Stomach smooth muscle (tissue), 2 donors: Measurements from ENCODE around the gene SLFN14.

Experiments used
- H3K27ac ChIP-seq: one replicate; pipeline ENCODE4 v1.7.0; 2013; ENCODE audit warnings: mild to moderate bottlenecking, low read length, inconsistent platforms
- H3K27me3 ChIP-seq, 2 donors: one replicate each; pipeline ENCODE4 v1.7.0; 2013; ENCODE audit warnings: low read length in 2 of 2; ENCODE audit not compliant: insufficient read depth in 2 of 2, control insufficient read depth in 1 of 2
- H3K36me3 ChIP-seq, 2 donors: one replicate each; pipeline ENCODE4 v1.7.0; 2013; ENCODE audit warnings: low read length in 2 of 2; ENCODE audit not compliant: control insufficient read depth in 2 of 2, insufficient read depth in 2 of 2
- H3K4me1 ChIP-seq: one replicate; pipeline ENCODE4 v1.7.0; 2013; ENCODE audit warnings: low read length; ENCODE audit not compliant: control insufficient read depth, insufficient read depth
- H3K4me3 ChIP-seq, 2 donors: one replicate each; pipeline ENCODE4 v1.7.0; 2013; ENCODE audit warnings: low read length in 2 of 2
- H3K9ac ChIP-seq, 2 donors: one replicate each; pipeline ENCODE4 v1.7.0; 2013; ENCODE audit warnings: low read length in 2 of 2, mild to moderate bottlenecking in 1 of 2
- H3K9me3 ChIP-seq, 2 donors: one replicate each; pipeline ENCODE4 v1.7.0; 2013; ENCODE audit warnings: low read length in 2 of 2; ENCODE audit not compliant: control insufficient read depth in 2 of 2
- donor health status: healthy.
- donor health status: Pancreatic carcinoma.

Gene SLFN14

DNA sequence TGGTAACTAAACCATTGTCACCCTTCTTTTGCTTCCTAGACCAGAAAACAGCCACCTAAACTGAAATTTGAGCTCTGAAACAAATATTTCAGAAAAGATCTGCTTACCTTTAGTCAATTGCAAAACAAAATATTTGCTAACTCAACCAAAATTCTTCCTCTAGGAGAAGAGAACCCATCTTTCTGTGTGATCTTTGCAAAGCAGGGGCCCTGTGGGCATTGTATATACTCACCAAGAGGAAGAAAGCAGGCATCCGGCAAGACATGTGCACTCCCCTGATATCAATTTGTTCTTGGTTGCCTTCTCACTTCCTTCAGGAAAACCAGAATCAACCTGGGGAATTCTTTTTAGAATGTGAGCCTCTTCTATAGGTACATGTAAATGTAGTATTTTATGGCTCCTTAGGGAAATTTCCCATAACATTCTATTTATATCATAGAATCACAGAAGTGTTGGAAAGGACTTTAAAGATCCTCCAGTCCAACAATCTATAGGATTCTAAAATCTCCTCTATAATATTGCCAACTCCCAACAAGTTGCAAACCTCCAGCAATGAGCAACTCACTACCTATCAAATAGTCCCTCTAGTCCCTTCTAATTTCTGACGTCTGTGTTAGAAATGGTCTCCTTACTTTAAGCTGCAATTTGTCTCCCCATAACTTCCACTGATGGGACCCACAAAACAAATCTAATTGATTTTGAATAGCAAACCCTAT lies 966 bp downstream of the SLFN14 start:
- Histone ChIP-seq H3K9me3 (no peaks in the 10 kb centered on the region), H3K27me3 (no peaks in the 10 kb centered on the region), H3K4me3 (no peak overlapping the region), H3K27ac (no peak overlapping the region), H3K9ac (no peak overlapping the region), H3K36me3 (no peaks in the 10 kb centered on the region), H3K4me1 (no peaks in the 10 kb centered on the region)

DNA sequence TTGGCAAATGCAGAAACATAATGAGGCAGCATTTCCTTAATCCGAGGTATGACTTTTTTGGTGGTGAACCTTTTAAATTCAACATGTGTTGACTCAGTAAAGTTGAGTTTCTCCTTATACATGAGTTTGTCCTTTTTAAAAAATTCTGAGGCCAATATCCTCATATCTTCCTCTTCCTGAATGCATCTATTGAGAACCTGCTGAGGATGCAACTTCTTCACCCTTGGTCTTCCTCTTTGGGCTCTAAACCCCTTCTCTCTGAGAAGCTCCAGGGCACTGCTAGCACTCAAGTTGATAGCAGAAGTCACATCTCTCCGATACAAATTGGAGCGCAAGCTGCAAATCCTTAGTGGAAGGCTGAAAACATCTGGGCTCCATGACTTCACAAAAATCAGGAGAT lies 3.3 kb downstream of the SLFN14 start:
- no peak overlapping the region for H3K9ac ChIP-seq
- no peaks in the 10 kb centered on the region for H3K27me3 ChIP-seq
- H3K27ac ChIP-seq = no peak overlapping the region
- H3K4me3 ChIP-seq = no peak overlapping the region
- H3K36me3 ChIP-seq = no peaks in the 10 kb centered on the region
- H3K4me1 ChIP-seq = no peaks in the 10 kb centered on the region
- no peaks in the 10 kb centered on the region for H3K9me3 ChIP-seq

DNA sequence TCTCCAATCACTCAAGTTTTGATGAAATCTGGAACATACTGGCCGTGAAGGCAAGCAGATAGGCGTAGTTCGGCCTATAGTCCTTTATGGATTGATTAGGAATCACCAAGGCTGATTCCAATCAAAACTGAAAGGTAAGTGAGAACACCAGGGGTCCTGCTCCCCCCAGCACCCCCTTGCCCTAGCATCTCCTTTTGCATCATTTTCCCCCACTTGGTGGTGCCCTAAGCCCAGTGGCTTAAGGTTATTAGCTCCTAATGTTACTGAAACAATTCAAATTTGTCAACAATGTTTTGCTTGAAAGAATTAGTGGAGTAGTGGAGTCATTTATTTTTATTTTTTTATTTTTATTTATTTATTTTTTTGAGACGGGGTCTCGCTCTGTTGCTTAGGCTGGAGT lies 4.9 kb downstream of the SLFN14 start:
- Histone ChIP-seq H3K27ac (no peak overlapping the region), H3K27me3 (no peaks in the 10 kb centered on the region), H3K4me3 (no peak overlapping the region), H3K9ac (no peak overlapping the region), H3K9me3 (no peaks in the 10 kb centered on the region), H3K36me3 (no peaks in the 10 kb centered on the region), H3K4me1 (no peaks in the 10 kb centered on the region)

DNA sequence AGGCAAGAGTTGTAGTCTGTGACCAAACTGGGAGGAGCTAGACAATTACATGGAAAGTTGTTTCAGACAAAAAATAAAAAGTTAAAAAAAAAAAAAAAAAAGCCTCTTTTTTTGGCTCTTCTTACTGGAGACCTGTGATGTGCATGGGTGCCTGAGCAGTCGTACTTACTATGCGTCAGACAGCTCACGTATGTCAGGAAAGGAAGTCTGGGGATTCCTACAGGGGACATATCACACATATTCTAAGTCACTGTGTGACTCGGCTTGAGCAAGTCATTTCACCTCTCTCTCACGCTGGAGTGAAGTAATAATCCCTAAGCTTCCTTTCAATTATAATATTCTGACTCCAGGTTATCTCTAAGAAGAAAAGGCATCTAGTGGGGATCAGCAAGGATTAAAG lies 6.0 kb downstream of the SLFN14 start:
- Histone ChIP-seq H3K9me3 (no peaks in the 10 kb centered on the region), H3K9ac (no peak overlapping the region), H3K27me3 (no peaks in the 10 kb centered on the region), H3K4me3 (no peak overlapping the region), H3K27ac (no peak overlapping the region), H3K4me1 (no peaks in the 10 kb centered on the region), H3K36me3 (no peaks in the 10 kb centered on the region)

DNA sequence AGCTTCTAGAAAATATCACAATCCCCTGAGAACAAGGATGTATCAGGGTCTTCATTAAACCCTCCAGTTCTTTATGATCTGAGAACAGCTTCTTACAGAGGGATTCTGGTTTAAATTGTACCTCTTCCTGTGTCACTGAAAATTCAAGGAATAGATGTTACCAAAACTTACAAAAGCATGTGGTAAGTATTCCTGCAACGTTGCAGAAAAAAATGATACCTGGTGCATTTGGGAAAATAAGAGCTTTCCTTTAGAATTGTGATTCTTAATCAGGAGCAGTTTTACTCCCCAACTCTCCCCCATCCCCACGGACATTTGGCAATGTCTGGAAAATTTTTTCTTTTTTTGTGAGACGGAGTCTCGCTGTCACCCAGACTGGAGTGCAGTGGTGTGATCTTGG lies 7.3 kb downstream of the SLFN14 start:
- H3K9ac ChIP-seq = no peak overlapping the region
- H3K4me1 ChIP-seq = no peaks in the 10 kb centered on the region
- no peak overlapping the region for H3K27ac ChIP-seq
- no peaks in the 10 kb centered on the region for H3K9me3 ChIP-seq
- H3K27me3 ChIP-seq = peaks cover 1 to 2% of the 10 kb centered on the region in 2 donors
- no peak overlapping the region for H3K4me3 ChIP-seq
- H3K36me3 ChIP-seq = no peaks in the 10 kb centered on the region

DNA sequence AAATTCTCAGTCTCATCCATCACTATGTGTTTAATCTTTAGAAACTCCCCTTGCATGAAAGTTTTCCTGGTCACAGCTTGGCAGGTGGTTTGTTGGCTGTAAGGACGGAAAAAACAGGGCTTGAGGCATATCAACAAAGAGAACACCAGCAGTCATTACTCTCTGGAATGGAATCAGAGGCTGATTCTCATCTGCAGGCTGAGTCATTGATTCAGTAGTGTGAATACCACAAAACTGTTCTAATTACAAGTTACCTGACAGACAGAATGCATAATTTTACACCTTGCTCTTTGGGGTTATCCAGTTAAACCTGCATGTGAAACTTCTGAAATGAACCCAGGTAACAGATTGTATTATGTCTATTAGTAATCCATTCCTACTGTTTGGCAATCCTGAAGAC lies 11.6 kb downstream of the SLFN14 start:
- Histone ChIP-seq H3K27ac (no peak overlapping the region), H3K9ac (no peak overlapping the region), H3K4me3 (no peak overlapping the region), H3K4me1 (no peaks in the 10 kb centered on the region), H3K9me3 (no peaks in the 10 kb centered on the region), H3K36me3 (no peaks in the 10 kb centered on the region), H3K27me3 (peaks cover 3% of the 10 kb centered on the region in 2 donors)

DNA sequence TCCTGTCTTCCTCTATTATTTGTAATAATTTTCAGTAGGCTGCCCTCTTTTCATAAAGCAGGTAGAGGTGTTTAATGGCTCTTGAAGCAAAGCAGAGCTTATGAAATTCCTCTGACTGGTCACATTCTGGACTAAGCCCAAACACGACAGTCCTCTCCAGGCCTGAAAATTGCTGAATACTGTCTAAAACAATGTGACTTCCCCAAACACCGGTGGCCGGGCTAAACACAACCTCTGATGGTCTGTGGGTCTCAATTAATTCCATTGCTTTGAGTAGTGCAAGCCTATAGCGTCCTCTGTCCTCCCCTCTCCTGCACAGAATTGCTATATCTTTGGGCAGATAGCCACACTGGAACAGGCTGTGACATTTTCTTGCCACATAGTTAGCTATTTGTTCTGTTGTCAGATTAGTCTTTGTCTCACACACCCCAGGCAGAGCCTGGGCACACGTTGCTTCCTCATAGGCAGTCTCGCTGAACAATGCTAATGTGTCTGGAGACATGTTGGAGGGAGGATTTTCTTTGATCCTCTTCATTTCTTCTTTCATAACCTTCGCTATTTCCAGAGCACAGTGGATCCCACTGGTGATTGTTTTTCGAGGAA lies 12.3 kb downstream of the SLFN14 start:
- H3K9me3 ChIP-seq = no peaks in the 10 kb centered on the region
- H3K27me3 ChIP-seq = peaks cover 3% of the 10 kb centered on the region in 2 donors
- no peak overlapping the region for H3K9ac ChIP-seq
- no peak overlapping the region for H3K4me3 ChIP-seq
- no peak overlapping the region for H3K27ac ChIP-seq
- no peaks in the 10 kb centered on the region for H3K36me3 ChIP-seq
- H3K4me1 ChIP-seq = no peaks in the 10 kb centered on the region

DNA sequence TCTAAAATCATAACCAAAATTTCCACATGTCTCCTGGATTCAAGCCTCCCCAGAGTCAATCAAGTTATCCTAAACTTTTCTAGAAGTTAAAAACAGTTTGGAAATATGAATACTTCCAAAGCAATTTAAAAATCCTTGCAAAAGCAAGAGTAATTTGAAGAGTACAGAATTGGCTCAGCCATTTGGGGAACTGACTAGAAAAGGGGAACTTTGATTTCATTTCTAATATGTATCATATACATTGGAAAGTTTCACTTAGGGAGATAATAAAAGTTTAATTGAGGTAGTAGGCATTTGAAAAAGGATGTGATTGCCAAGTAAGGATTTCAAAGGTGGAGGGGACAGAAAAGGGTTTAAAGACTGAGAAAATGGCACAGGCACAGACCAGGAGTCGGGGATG lies 14.1 kb downstream of the SLFN14 start:
- Histone ChIP-seq H3K4me1 (no peaks in the 10 kb centered on the region), H3K9me3 (no peaks in the 10 kb centered on the region), H3K9ac (no peak overlapping the region), H3K27ac (no peak overlapping the region), H3K4me3 (no peak overlapping the region), H3K36me3 (no peaks in the 10 kb centered on the region), H3K27me3 (peaks cover 3% of the 10 kb centered on the region in 2 donors)

DNA sequence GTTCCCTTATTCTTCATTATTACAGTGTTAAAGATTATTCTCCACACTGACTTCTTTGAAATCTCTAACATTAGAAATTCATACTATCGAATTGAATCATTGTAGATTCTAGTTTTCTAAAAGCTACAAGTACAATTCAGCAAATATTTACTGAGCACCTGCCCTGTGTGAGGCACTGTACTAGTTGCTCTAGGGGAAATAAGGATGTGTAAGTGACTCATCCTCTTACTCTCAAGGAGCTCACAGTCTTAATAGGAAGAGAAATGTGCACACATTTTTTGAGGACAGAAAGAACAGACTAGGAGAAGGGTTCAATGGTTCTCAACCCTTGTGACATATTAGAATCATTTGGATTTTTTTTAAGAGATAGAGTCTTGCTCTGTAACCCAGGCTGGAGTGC lies 15.5 kb downstream of the SLFN14 start:
- H3K27me3 ChIP-seq = peaks cover 3 to 6% of the 10 kb centered on the region in 2 donors
- no peak overlapping the region for H3K27ac ChIP-seq

DNA sequence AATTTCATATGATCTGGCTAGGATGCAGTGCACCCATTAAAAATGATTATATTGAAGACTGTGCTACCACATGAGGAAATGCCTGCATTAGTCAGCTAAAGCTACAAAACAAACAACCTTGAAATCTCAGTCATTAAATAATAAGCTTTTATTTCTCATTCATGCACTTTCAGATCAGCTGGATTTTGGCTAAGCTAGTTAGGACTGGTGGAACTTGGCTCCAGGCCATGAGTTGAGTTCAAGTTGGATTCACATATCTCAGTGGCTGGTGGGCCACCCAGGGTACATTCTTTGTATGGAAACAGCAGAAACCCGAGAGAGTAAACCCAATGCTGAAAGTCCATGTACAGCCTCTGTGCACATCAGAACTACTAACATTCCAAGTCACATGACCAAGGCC lies 16.8 kb downstream of the SLFN14 start:
- Histone ChIP-seq H3K36me3 (no peaks in the 10 kb centered on the region), H3K9me3 (no peaks in the 10 kb centered on the region), H3K27ac (no peak overlapping the region), H3K4me3 (no peak overlapping the region), H3K9ac (no peak overlapping the region), H3K4me1 (peaks cover 6% of the 10 kb centered on the region), H3K27me3 (peaks cover 3 to 6% of the 10 kb centered on the region in 2 donors)

More for the DNA sequence above, 15.5 kb downstream of the SLFN14 start:
- no peaks in the 10 kb centered on the region for H3K4me1 ChIP-seq
- H3K36me3 ChIP-seq = no peaks in the 10 kb centered on the region
- no peaks in the 10 kb centered on the region for H3K9me3 ChIP-seq
- no peak overlapping the region for H3K9ac ChIP-seq
- no peak overlapping the region for H3K4me3 ChIP-seq

DNA sequence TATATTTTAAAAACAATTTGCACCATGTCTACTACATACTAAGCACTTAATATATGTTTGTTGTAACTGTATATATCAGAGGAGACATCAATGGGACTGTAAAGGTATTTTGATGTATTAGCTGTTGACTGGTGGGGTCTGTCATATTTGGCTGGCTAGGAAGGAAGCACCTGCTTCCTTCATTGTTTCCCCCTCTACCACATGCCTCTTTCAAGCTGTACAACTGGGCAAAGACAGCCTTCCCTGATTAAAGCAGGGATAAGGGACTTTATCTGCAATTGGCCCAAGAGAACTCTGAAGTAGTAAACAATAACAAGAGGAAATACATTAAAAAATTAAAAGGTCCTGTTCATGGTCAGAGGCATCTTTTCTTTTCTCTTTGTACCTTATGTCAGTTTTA lies 17.6 kb downstream of the SLFN14 start:
- Histone ChIP-seq H3K27ac (no peak overlapping the region), H3K27me3 (peaks cover 0 to 3% of the 10 kb centered on the region in 2 donors), H3K4me1 (peaks cover 6% of the 10 kb centered on the region), H3K9ac (no peak overlapping the region), H3K36me3 (no peaks in the 10 kb centered on the region), H3K9me3 (no peaks in the 10 kb centered on the region), H3K4me3 (no peak overlapping the region)
